HEK293 (cell line): ENCODE data around the gene FXYD5.

ENCODE experiments used
- RBAK ChIP-seq: fragments of 450-650 bp; formaldehyde crosslinking; IDR thresholded peaks from 2 replicates; pipeline ENCODE4 v1.5.1; 2016; ENCODE audit warnings: missing biosample characterization, missing genetic modification characterization
- TF ChIP-seq, protein P1 (sequence below): fragments of 450-650 bp; formaldehyde crosslinking; conservative IDR thresholded peaks from 2 replicates; pipeline ENCODE4 v1.5.1; 2016; ENCODE audit warnings: low read depth, missing biosample characterization, missing genetic modification characterization

DNA sequence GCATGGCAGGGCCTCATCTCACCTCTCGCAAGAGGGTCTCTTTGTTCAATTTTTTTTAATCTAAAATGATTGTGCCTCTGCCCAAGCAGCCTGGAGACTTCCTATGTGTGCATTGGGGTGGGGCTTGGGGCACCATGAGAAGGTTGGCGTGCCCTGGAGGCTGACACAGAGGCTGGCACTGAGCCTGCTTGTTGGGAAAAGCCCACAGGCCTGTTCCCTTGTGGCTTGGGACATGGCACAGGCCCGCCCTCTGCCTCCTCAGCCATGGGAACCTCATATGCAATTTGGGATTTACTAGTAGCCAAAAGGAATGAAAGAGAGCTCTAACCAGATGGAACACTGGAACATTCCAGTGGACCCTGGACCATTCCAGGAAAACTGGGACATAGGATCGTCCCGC, 31.0 kb upstream of the FXYD5 start:
- TF ChIP-seq, protein P1, sequence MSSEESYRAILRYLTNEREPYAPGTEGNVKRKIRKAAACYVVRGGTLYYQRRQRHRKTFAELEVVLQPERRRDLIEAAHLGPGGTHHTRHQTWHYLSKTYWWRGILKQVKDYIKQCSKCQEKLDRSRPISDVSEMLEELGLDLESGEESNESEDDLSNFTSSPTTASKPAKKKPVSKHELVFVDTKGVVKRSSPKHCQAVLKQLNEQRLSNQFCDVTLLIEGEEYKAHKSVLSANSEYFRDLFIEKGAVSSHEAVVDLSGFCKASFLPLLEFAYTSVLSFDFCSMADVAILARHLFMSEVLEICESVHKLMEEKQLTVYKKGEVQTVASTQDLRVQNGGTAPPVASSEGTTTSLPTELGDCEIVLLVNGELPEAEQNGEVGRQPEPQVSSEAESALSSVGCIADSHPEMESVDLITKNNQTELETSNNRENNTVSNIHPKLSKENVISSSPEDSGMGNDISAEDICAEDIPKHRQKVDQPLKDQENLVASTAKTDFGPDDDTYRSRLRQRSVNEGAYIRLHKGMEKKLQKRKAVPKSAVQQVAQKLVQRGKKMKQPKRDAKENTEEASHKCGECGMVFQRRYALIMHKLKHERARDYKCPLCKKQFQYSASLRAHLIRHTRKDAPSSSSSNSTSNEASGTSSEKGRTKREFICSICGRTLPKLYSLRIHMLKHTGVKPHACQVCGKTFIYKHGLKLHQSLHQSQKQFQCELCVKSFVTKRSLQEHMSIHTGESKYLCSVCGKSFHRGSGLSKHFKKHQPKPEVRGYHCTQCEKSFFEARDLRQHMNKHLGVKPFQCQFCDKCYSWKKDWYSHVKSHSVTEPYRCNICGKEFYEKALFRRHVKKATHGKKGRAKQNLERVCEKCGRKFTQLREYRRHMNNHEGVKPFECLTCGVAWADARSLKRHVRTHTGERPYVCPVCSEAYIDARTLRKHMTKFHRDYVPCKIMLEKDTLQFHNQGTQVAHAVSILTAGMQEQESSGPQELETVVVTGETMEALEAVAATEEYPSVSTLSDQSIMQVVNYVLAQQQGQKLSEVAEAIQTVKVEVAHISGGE (tag by site-specific recombination) = no peak
- TF ChIP-seq RBAK (tag by site-specific recombination) = no peak
